ENCODE data around the gene PITPNC1. TPM values are rescaled to one million over a fixed set of nuclear protein-coding genes. Genes with fewer than 3 reads are reported as not detected.

Gene PITPNC1
- total and polyA plus RNA-seq, 4 donors = 8.0 to 21.1 (median 15.2) TPM

DNA sequence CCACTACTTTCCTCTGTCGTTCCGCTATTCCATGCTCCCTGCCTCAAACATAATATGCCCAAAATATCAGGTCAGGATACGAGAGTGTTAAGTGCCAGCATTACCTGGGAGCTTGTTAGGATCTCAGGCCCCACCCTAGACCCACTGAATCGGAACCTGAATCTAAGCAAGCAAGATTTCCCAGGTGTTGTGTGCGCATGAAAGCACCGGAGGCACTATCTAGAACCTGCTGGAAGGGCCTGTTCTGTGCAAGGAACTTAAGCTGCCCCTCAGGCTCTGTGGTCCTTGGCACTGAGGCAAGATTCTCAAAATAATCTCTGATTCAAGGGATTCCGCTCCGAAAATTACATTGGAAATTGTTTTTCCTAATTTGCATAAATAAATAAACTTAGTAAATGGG lies 233.0 kb downstream of the PITPNC1 start:
- 97 to 98% methylated on average over 8 of the region's 8 CpGs for WGBS, 2 donors
- Histone ChIP-seq H3K4me3 (no peak overlapping the region), H3K9me3 (ENCODE audit: control insufficient read depth in 4 of 4, insufficient read depth in 3 of 4, low read length in 3 of 4) (no peaks in the 10 kb centered on the region), H3K4me1 (ENCODE audit: control insufficient read depth in 5 of 5, insufficient read depth in 5 of 5, low read length in 5 of 5) (peaks cover 2 to 23% (median 5%) of the 10 kb centered on the region in 5 donors), H3K36me3 (ENCODE audit: control insufficient read depth in 4 of 4, insufficient read depth in 4 of 4, low read length in 4 of 4) (no peaks in the 10 kb centered on the region), H3K27ac (ENCODE audit: low read depth in 1 of 2, low read length in 1 of 2) (no peak overlapping the region), H3K9ac (ENCODE audit: insufficient read depth in 1 of 2, low read length in 2 of 2) (no peak overlapping the region), H3K27me3 (ENCODE audit: control insufficient read depth in 3 of 3, insufficient read depth in 3 of 3, low read length in 2 of 3) (no peaks in the 10 kb centered on the region)
- TF ChIP-seq, protein P1, sequence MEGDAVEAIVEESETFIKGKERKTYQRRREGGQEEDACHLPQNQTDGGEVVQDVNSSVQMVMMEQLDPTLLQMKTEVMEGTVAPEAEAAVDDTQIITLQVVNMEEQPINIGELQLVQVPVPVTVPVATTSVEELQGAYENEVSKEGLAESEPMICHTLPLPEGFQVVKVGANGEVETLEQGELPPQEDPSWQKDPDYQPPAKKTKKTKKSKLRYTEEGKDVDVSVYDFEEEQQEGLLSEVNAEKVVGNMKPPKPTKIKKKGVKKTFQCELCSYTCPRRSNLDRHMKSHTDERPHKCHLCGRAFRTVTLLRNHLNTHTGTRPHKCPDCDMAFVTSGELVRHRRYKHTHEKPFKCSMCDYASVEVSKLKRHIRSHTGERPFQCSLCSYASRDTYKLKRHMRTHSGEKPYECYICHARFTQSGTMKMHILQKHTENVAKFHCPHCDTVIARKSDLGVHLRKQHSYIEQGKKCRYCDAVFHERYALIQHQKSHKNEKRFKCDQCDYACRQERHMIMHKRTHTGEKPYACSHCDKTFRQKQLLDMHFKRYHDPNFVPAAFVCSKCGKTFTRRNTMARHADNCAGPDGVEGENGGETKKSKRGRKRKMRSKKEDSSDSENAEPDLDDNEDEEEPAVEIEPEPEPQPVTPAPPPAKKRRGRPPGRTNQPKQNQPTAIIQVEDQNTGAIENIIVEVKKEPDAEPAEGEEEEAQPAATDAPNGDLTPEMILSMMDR (IDR thresholded peaks at IDR 0.05; ENCODE audit: control extremely low read depth, extremely low read depth) = no peak
- ATAC-seq (ENCODE audit: insufficient read depth, low FRiP score) (no peak), DNase-seq (no peak)

DNA sequence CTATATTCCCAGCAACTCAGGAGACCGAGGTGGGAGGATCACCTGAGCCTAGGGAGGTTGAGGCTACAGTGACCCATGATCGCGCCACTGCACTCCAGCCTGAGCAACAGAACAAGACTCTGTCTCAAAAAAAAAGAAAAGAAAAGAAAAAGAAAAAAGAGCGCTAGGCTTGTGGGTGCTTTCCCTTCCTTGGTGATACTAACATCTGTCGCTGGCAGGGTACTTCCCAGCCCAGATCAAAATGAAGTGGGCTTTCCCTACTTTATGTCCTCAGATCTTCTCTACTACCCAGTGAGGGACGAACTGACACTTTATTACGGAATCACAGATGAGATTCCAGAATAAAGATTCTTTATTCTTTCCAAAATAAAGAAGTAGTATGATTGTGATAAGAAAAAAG lies 236.9 kb downstream of the PITPNC1 start:
- TF ChIP-seq, protein P1 (IDR thresholded peaks at IDR 0.05; ENCODE audit: control extremely low read depth, extremely low read depth) = no peak
- no peak overlapping the region for H3K9ac ChIP-seq (ENCODE audit: insufficient read depth in 1 of 2, low read length in 2 of 2)

DNA sequence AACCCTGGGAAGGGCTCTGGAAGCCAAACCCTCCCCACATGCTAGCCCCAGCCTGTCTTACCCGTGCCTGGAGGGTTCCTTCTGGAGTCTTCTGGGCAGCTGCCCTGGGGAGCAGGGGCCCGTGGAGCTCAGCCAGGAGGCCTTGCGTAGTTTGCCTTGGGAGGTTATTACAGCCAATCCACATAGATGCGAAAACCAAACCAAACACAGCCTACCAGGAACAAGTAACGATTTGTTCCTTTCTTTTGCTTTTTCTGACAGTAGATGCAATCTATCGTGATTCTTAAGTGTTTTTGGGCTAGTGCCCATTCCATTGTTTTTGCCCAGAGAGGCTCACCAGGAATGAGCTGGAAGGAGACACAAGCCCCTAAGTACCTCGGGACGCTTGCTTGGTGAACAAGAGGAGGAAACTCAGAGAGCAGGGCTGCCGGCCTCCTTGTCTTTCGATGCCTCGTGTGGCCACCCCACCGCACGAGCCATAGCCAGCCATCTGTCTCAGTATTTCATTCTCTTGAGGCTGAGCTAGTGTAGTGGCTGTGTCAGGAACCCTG lies 238.0 kb downstream of the PITPNC1 start:
- TF ChIP-seq, protein P1 (IDR thresholded peaks at IDR 0.05; ENCODE audit: control extremely low read depth, extremely low read depth) = no peak
- Histone ChIP-seq H3K27me3 (ENCODE audit: control insufficient read depth in 3 of 3, insufficient read depth in 3 of 3, low read length in 2 of 3) (no peaks in the 10 kb centered on the region), H3K27ac (ENCODE audit: low read depth in 1 of 2, low read length in 1 of 2) (no peak overlapping the region), H3K9me3 (ENCODE audit: control insufficient read depth in 4 of 4, insufficient read depth in 3 of 4, low read length in 3 of 4) (no peaks in the 10 kb centered on the region), H3K9ac (ENCODE audit: insufficient read depth in 1 of 2, low read length in 2 of 2) (no peak overlapping the region), H3K4me1 (ENCODE audit: control insufficient read depth in 5 of 5, insufficient read depth in 5 of 5, low read length in 5 of 5) (no peaks in the 10 kb centered on the region), H3K4me3 (no peak overlapping the region), H3K36me3 (ENCODE audit: control insufficient read depth in 4 of 4, insufficient read depth in 4 of 4, low read length in 4 of 4) (no peaks in the 10 kb centered on the region)
- WGBS, 2 donors = 82 to 90% methylated on average over 13 of the region's 13 CpGs
- ATAC-seq (ENCODE audit: insufficient read depth, low FRiP score) = no peak
- DNase-seq = peak in 1 of 3 donors; percentile 20

More for the DNA sequence above, 236.9 kb downstream of the PITPNC1 start:
- Histone ChIP-seq H3K27ac (ENCODE audit: low read depth in 1 of 2, low read length in 1 of 2) (no peak overlapping the region), H3K4me1 (ENCODE audit: control insufficient read depth in 5 of 5, insufficient read depth in 5 of 5, low read length in 5 of 5) (no peaks in the 10 kb centered on the region), H3K27me3 (ENCODE audit: control insufficient read depth in 3 of 3, insufficient read depth in 3 of 3, low read length in 2 of 3) (no peaks in the 10 kb centered on the region), H3K4me3 (no peak overlapping the region), H3K36me3 (ENCODE audit: control insufficient read depth in 4 of 4, insufficient read depth in 4 of 4, low read length in 4 of 4) (no peaks in the 10 kb centered on the region), H3K9me3 (ENCODE audit: control insufficient read depth in 4 of 4, insufficient read depth in 3 of 4, low read length in 3 of 4) (no peaks in the 10 kb centered on the region)
- DNase-seq (no peak), ATAC-seq (ENCODE audit: insufficient read depth, low FRiP score) (no peak)
- WGBS, 2 donors = 96 to 98% methylated on average over 7 of the region's 7 CpGs

DNA sequence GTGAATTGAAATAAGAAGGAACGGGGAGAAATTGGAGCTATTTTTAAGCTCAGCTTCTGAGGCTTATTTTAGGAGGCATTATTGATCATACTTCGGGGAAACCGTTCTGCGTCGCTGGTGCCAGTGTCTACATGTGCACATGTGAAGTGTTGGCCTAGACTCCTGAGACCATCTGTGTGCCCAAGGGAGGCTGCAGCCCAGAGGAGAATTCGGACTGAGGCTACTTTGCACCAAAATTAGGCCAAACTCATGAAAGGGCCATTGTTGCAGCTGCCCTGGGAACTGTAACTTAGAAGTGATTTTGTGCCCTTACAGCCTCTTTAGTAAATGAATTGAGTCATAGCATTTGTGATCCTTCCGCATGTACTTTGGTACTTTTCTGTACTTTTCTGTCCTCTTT lies 238.7 kb downstream of the PITPNC1 start:
- Histone ChIP-seq H3K4me1 (ENCODE audit: control insufficient read depth in 5 of 5, insufficient read depth in 5 of 5, low read length in 5 of 5) (no peaks in the 10 kb centered on the region), H3K27ac (ENCODE audit: low read depth in 1 of 2, low read length in 1 of 2) (no peak overlapping the region), H3K36me3 (ENCODE audit: control insufficient read depth in 4 of 4, insufficient read depth in 4 of 4, low read length in 4 of 4) (no peaks in the 10 kb centered on the region), H3K4me3 (no peak overlapping the region), H3K9me3 (ENCODE audit: control insufficient read depth in 4 of 4, insufficient read depth in 3 of 4, low read length in 3 of 4) (no peaks in the 10 kb centered on the region), H3K9ac (ENCODE audit: insufficient read depth in 1 of 2, low read length in 2 of 2) (no peak overlapping the region), H3K27me3 (ENCODE audit: control insufficient read depth in 3 of 3, insufficient read depth in 3 of 3, low read length in 2 of 3) (no peaks in the 10 kb centered on the region)
- DNase-seq (no peak), ATAC-seq (ENCODE audit: insufficient read depth, low FRiP score) (no peak)
- TF ChIP-seq, protein P1 (IDR thresholded peaks at IDR 0.05; ENCODE audit: control extremely low read depth, extremely low read depth) = no peak
- WGBS, 2 donors = 97% methylated on average over 7 of the region's 7 CpGs

All from lung (tissue), 12 donors.